HepG2 (cell line): Measurements from ENCODE around the gene IVD. TPM values are rescaled to one million over a fixed set of nuclear protein-coding genes. Genes with fewer than 3 reads are reported as not detected.

Experiments
- CSRNP2 ChIP-seq: sonication (generic); formaldehyde crosslinking; conservative IDR thresholded peaks from 2 replicates; pipeline ENCODE4 v1.8.0; 2022; ENCODE audit warnings: low read depth, missing genetic modification reagents
- DMAP1 ChIP-seq: IDR thresholded peaks from 2 replicates; pipeline ENCODE4 v1.6.1; 2016
- EHMT2 ChIP-seq: fragments of 200-600 bp; sonication (generic); IDR thresholded peaks from 2 replicates; pipeline ENCODE4 v1.7.0; 2017; ENCODE audit warnings: antibody characterized with exemption, low read depth, low read length, borderline replicate concordance
- FOXC1 ChIP-seq: sonication (generic); formaldehyde crosslinking; IDR thresholded peaks from 2 replicates; pipeline ENCODE4 v1.8.0; 2022; ENCODE audit warnings: mild to moderate bottlenecking, missing genetic modification reagents, borderline replicate concordance
- FOXK1 ChIP-seq: sonication (generic); formaldehyde crosslinking; IDR thresholded peaks from 2 replicates; pipeline ENCODE4 v1.4.0; 2020; ENCODE audit warnings: low read depth, missing genetic modification reagents, borderline replicate concordance
- GLI4 ChIP-seq: sonication (generic); formaldehyde crosslinking; IDR thresholded peaks from 2 replicates; pipeline ENCODE4 v1.5.1; 2020; ENCODE audit warnings: missing genetic modification reagents, mild to moderate bottlenecking, moderate library complexity, borderline replicate concordance
- KAT2B ChIP-seq: fragments of 150-350 bp; IDR thresholded peaks from 2 replicates; pipeline ENCODE4 v1.6.1; 2014; ENCODE audit warnings: low read depth, low read length, borderline replicate concordance
- KLF16 ChIP-seq, 2 experiments: sonication (generic) in 1 of 2; formaldehyde crosslinking in 1 of 2; IDR thresholded peaks; 2 replicates each; pipeline versions ENCODE4 v1.6.1 to v1.8.0; 2016 to 2023; ENCODE audit warnings: missing genetic modification reagents in 2 of 2, missing compliant biosample characterization in 1 of 2
- SMAD3 ChIP-seq: sonication (generic); formaldehyde crosslinking; IDR thresholded peaks from 2 replicates; pipeline ENCODE4 v1.4.0; 2020; ENCODE audit warnings: missing genetic modification reagents
- STAG1 ChIP-seq: sonication (generic); formaldehyde crosslinking; IDR thresholded peaks from 2 replicates; pipeline ENCODE4 v1.4.0; 2020; ENCODE audit warnings: missing genetic modification reagents
- TEF ChIP-seq: sonication (generic); formaldehyde crosslinking; IDR thresholded peaks from 2 replicates; pipeline ENCODE4 v1.5.0; 2020; ENCODE audit warnings: missing genetic modification reagents
- USF2 ChIP-seq, 2 experiments: sonication (generic) in 1 of 2; formaldehyde crosslinking in 1 of 2; IDR thresholded peaks; 2 replicates each; pipeline versions ENCODE4 v1.5.1 to v1.6.1; 2011 to 2020; ENCODE audit warnings: borderline replicate concordance in 1 of 2, low read depth in 1 of 2, low read length in 1 of 2, mild to moderate bottlenecking in 1 of 2, missing genetic modification reagents in 1 of 2, moderate library complexity in 1 of 2
- ZBTB1 ChIP-seq: sonication (generic); formaldehyde crosslinking; IDR thresholded peaks from 2 replicates; pipeline ENCODE4 v1.4.0; 2020; ENCODE audit warnings: missing genetic modification reagents, borderline replicate concordance
- ZBTB14 ChIP-seq: sonication (generic); formaldehyde crosslinking; IDR thresholded peaks from 2 replicates; pipeline ENCODE4 v1.4.0; 2020; ENCODE audit warnings: missing genetic modification reagents
- ZBTB38 ChIP-seq: sonication (generic); formaldehyde crosslinking; IDR thresholded peaks from 2 replicates; pipeline ENCODE4 v1.5.1; 2020; ENCODE audit warnings: mild to moderate bottlenecking, missing genetic modification reagents
- ZNF17 ChIP-seq: sonication (generic); formaldehyde crosslinking; IDR thresholded peaks from 2 replicates; pipeline ENCODE4 v1.5.0; 2020; ENCODE audit warnings: mild to moderate bottlenecking, missing genetic modification reagents
- ZNF441 ChIP-seq: sonication (generic); formaldehyde crosslinking; IDR thresholded peaks from 2 replicates; pipeline ENCODE4 v1.7.0; 2021; ENCODE audit warnings: missing genetic modification reagents, borderline replicate concordance
- ZNF567 ChIP-seq: sonication (generic); formaldehyde crosslinking; IDR thresholded peaks from 2 replicates; pipeline ENCODE4 v1.8.1; 2023; ENCODE audit warnings: mild to moderate bottlenecking, missing genetic modification reagents, borderline replicate concordance
- ZNF614 ChIP-seq: IDR thresholded peaks from 2 replicates; pipeline ENCODE4 v1.6.1; 2018; ENCODE audit warnings: missing biosample characterization, missing genetic modification reagents, inconsistent platforms, borderline replicate concordance
- ZNF704 ChIP-seq: sonication (generic); formaldehyde crosslinking; IDR thresholded peaks from 2 replicates; pipeline ENCODE4 v1.8.1; 2023; ENCODE audit warnings: mild to moderate bottlenecking, inconsistent platforms, moderate library complexity, missing genetic modification reagents, borderline replicate concordance
- ZNF709 ChIP-seq: sonication (generic); formaldehyde crosslinking; IDR thresholded peaks from 2 replicates; pipeline ENCODE4 v1.5.0; 2020; ENCODE audit warnings: mild to moderate bottlenecking, missing genetic modification reagents
- ZNF792 ChIP-seq: IDR thresholded peaks from 2 replicates; pipeline ENCODE4 v1.6.1; 2016
- ZSCAN22 ChIP-seq: sonication (generic); formaldehyde crosslinking; IDR thresholded peaks from 2 replicates; pipeline ENCODE4 v1.4.0; 2020; ENCODE audit warnings: mild to moderate bottlenecking, missing genetic modification reagents
- polyA plus RNA-seq, 8 experiments: library from polyadenylated mRNA; depleted of rRNA in 3 of 8; stranded (reverse) in 7 of 8; unstranded in 1 of 8; fragments of >200 nt; fragmentation: Illumina TruSeq in 4 of 8; extraction: Trizol in 4 of 8; gene quantifications; 2 replicates each; pipeline versions ENCODE4 v1.2.1 to v1.2.3, GENCODE V29; 2011 to 2016; ENCODE audit warnings: low read depth in 4 of 8, missing spikeins in 1 of 8, mixed read lengths in 1 of 8; ENCODE audit not compliant: insufficient read depth in 1 of 8
- total RNA-seq, 5 experiments: library from RNA; depleted of rRNA; stranded (reverse); fragments of >200 nt; fragmentation: Illumina TruSeq; extraction: Trizol; gene quantifications; 2 replicates each; pipeline ENCODE4 v1.2.3, GENCODE V29; 2016; ENCODE audit warnings: low read depth in 1 of 5

IVD gene
- total and polyA plus RNA-seq, 2 of the 13 experiments (the other 11 are each of a cell fraction or from before 2014, with no cell fraction given): 48.0 to 53.9 TPM

GRCh38 chr15:40357723-40358470, 47.7 kb upstream of the IVD start, which contains the start of gene DISP2 (continued):
- TF ChIP-seq USF2 (IDR thresholded peaks at IDR 0.05; ENCODE audit: low read depth, low read length): no peak
- TF ChIP-seq USF2 (CRISPR knock-in tag; IDR thresholded peaks at IDR 0.05; ENCODE audit: borderline replicate concordance): no peak
- no peak for TF ChIP-seq ZNF792 (CRISPR knock-in tag)
- no peak for TF ChIP-seq KAT2B
- TF ChIP-seq FOXK1 (CRISPR knock-in tag): no peak
- TF ChIP-seq SMAD3: no peak
- TF ChIP-seq ZBTB38: no peak; the same call in 1 of the 2 replicates
- TF ChIP-seq TEF (CRISPR knock-in tag): 0 out of 2 replicates have a peak, but pooled peaks have one; percentile 20
- TF ChIP-seq ZNF17: no peak
- no peak for TF ChIP-seq ZNF567 (CRISPR knock-in tag)
- TF ChIP-seq ZSCAN22 (CRISPR knock-in tag): no peak
- TF ChIP-seq ZBTB1 (CRISPR knock-in tag): no peak
- TF ChIP-seq ZNF704 (CRISPR knock-in tag): no peak
- no peak for TF ChIP-seq CSRNP2 (CRISPR knock-in tag)
- no peak for TF ChIP-seq ZNF709 (CRISPR knock-in tag)
- 0 out of 2 replicates have a peak, but pooled peaks have one; percentile 42 for TF ChIP-seq DMAP1 (CRISPR knock-in tag)
- peak; percentile 67; the same call in 1 of the 2 replicates for TF ChIP-seq FOXC1 (CRISPR knock-in tag)
- TF ChIP-seq STAG1 (CRISPR knock-in tag): no peak
- no peak for TF ChIP-seq KLF16 (CRISPR knock-in tag; IDR thresholded peaks at IDR 0.05)
- TF ChIP-seq ZNF441 (CRISPR knock-in tag): no peak
- TF ChIP-seq ZBTB14: no peak
- no peak for TF ChIP-seq ZNF614 (CRISPR knock-in tag)
- no peak for TF ChIP-seq GLI4 (CRISPR knock-in tag)
- no peak for TF ChIP-seq EHMT2
